Right ventricle myocardium inferior (tissue), 1 donor: ENCODE measurements around the gene CDH15. TPM values are rescaled to one million over a fixed set of nuclear protein-coding genes. Genes with fewer than 3 reads are reported as not detected.
A peak's percentile ranks its signal among the peaks of the same experiment; 100 is the strongest.

Source experiments
- ATAC-seq: fragments of 200-7000 bp; cut with Tn5 transposase; one replicate; pipeline ENCODE4 v1.9.1; 2020; ENCODE audit warnings: mild to moderate bottlenecking, moderate library complexity
- DNase-seq: peaks from one replicate; pipeline ENCODE4 v3.0.0; 2021; ENCODE audit errors: missing footprints
- intact Hi-C: fragments of 100-400 bp; cut with DNase I; formaldehyde crosslinking; loops from one replicate; pipeline ENCODE4 v1.11.0; 2022
- long read RNA-seq: library from polyadenylated mRNA; unstranded; transcript quantifications from one replicate; pipeline ENCODE4 v2.0.0, GENCODE V29; 2021
- total RNA-seq: library from RNA; stranded (reverse); fragmentation: NEBNext Ultra II Directional; extraction: Animal tissue kit (Norgen Biotek cat#: 25700); gene quantifications from one replicate; pipeline ENCODE4 v1.2.1, GENCODE V29; 2021
- donor health status: DM: no; HTN: yes; CAD: no; lungs with severe emphysema.

CDH15 gene, protein sequence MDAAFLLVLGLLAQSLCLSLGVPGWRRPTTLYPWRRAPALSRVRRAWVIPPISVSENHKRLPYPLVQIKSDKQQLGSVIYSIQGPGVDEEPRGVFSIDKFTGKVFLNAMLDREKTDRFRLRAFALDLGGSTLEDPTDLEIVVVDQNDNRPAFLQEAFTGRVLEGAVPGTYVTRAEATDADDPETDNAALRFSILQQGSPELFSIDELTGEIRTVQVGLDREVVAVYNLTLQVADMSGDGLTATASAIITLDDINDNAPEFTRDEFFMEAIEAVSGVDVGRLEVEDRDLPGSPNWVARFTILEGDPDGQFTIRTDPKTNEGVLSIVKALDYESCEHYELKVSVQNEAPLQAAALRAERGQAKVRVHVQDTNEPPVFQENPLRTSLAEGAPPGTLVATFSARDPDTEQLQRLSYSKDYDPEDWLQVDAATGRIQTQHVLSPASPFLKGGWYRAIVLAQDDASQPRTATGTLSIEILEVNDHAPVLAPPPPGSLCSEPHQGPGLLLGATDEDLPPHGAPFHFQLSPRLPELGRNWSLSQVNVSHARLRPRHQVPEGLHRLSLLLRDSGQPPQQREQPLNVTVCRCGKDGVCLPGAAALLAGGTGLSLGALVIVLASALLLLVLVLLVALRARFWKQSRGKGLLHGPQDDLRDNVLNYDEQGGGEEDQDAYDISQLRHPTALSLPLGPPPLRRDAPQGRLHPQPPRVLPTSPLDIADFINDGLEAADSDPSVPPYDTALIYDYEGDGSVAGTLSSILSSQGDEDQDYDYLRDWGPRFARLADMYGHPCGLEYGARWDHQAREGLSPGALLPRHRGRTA
- total RNA-seq = not detected
- long read RNA-seq = 0 reads

DNA sequence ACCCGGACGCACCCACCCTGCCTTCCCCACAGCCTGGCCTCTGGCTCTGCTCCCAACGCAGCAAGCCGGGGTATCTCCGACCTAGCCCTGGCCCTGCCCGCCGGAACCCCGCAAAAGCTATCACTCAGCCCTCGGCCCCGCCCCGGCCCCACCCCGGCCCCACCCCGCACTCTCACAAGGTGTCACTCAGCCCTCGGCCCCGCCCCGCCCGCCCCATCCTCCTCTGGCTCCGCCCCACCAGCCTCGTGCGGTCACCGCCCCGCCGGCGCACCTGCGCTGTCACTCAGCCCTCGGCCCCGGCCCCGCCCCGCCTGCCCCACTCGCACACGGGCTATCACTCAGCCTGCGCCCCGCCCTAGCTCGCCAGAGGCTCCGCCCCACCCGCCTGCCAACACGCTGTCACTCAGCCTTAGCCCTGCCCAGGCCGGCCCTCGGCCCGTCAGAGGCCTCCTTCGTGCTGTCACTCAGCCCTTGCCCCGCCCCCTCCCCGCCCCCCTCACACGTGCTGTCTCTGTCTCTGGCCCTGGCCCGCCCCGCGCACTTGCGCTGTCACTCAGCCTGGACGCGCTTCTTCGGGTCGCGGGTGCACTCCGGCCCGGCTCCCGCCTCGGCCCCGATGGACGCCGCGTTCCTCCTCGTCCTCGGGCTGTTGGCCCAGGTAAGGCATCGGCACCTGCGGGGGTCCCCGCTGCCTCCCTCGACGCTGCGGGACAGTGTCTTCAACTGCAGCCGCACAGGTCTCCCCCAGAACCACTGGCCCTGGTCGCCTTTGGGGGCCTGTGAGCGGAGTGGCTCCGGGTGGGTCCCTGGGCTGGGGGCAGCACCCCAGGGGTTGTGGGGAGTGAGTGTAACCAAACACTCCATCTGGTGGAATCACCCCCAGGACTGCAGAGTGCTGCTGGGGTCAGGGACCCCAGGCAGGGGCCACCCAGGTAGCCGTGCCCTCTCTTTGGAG is at the start of gene CDH15:
Gene CDH15, plus strand, starts transcription at position 533 of the 955 bp plus-strand sequence. Its CDS starts 84 bp downstream, at position 617.
- peak; percentile 94 for ATAC-seq
- intact Hi-C loops = loop anchor here (5.0 kb wide), 1 partner anchor 359 kb away; the partner anchor contains the start of gene APRT
- peak; percentile 95 for DNase-seq

DNA sequence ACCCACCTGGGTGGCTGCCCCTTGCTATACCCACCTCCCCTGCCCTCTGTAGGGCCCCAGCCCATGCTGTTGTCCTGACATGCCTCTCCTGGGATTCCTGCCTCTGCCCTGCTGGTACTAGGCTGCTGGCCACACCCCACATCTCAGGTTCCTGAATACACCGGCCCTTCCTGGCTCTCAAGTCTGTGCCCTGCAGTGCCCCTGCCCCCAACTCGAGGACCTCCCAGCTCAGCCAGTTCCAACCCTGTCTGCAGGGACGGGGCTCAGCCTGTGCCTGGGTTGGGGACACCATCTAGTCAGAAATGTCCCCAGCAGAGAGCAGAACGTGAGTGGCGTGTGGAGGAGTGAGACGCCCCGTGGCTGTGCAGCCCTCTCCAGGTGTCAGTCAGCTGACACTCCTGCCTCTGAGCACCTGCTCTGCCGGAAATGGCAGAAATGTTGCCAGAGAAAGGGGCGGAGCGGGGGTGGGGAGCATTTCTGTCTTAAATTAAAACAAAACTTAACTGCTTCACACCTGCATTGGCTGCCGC is 49.2 kb upstream of the CDH15 start:
- no peak for ATAC-seq
- intact Hi-C loops = no loop called here
- peak; percentile 53 for DNase-seq

DNA sequence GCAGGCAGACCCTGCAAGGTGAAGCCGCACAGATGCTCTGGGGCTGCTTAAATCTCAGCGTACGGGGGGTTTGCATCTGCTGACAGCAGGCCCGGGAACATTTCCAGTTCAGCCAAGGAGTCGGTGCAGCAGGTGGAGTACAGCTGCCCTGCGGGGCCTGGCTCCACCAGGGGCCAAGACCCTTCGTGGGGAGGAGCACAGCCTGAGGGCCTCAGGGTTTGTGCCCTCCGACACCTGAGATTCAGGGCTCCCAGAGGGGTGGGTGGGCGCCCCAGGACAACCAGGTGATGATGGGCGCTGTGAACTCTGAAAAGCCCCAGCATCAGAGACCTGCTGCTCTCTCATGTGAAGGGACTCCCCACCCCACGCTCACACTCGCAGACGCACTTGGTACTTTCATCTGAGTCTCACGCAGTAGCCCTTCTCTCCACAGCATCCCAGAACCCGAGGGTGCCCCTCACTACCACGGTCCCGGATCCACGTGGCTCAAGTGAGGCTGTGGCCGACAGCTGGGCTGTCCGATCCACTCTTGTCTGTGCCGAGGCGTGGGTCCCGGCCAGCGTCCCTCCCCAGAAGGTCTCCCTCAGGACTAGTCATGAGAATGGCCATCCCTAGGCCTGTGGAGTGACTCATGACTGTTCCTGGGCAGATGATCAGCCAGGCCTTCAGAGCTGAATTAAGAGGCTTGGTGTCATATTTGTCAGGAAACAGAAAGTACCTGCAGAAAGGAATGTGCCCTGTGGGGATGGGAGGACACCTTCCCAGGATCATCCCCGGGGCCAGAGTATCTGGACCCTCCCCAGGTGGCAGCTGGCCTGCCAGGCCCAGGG is 48.3 kb upstream of the CDH15 start:
- DNase-seq = peak; percentile 27
- peak; percentile 17 for ATAC-seq
- intact Hi-C loops = no loop called here

DNA sequence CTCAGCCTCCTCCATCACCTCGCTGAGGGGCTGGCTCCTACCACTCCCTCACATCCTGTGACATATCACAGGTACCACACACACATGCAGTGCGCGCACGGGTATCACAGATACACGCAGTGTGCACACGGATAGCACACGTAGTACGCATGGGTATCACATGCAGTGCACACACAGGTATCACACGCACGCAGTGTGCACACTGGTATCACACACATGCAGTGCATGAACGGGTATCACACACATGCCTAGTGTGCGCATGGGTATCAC is 47.8 kb upstream of the CDH15 start:
- peak; percentile 49 for DNase-seq
- intact Hi-C loops = no loop called here
- ATAC-seq = no peak

DNA sequence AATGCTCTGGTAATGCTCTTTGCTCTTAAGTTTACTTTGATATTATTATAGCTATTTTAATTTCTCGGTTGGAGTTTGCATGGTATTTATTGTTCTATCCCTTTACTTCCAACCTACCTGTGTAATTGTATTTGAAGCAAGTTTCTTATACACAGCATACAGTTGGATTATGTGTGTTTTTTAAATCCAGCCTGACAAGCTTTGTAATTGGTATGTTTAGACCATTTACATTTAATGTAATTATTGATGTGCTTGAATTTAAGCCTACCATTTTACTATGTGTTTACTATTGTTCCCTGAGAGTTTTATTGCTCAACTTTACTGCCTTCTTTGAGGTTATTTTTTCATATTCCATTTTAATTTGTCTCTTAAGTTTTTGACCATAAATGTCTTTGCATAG is 42.2 kb upstream of the CDH15 start:
- intact Hi-C loops = no loop called here
- ATAC-seq (no peak), DNase-seq (no peak)

DNA sequence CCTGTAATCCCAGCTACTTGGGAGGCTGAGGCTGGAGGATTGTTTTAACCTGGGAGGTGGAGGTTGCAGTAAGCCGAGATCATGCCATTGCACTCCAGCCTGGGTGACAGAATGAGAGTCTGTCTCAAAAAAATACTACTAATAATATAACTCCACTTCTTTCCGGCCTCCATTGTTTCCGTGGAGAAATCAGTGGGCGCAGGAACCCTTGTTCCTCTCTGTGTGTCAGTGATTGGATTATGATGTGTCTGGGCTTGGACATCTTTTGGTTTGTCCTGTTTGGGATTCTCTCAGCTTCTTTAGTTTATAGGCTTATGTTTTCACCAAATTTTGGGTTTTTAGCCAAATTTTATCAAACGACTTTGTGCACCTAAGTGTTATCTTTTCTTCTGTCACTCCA is 41.1 kb upstream of the CDH15 start:
- intact Hi-C loops = no loop called here
- DNase-seq (no peak), ATAC-seq (no peak)

DNA sequence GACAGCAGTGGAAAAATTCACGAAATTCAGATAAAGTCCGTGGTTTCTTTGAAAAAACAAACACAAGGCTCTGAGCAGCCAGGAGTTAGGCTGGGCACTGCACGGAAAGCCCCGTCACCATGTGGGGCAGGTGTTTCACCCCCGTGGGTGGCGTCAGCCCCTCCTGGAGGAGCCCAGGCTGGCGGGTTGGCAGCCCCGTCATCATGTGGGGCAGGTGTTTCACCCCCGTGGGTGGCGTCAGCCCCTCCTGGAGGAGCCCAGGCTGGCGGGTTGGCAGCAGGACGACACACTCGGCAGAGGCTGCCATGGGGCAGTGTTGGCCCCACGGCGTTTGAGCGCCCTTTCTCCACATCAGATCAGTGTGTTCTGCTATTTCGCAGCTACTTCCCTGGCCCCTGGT is 39.8 kb upstream of the CDH15 start:
- intact Hi-C loops = no loop called here
- no peak for DNase-seq
- ATAC-seq = no peak

DNA sequence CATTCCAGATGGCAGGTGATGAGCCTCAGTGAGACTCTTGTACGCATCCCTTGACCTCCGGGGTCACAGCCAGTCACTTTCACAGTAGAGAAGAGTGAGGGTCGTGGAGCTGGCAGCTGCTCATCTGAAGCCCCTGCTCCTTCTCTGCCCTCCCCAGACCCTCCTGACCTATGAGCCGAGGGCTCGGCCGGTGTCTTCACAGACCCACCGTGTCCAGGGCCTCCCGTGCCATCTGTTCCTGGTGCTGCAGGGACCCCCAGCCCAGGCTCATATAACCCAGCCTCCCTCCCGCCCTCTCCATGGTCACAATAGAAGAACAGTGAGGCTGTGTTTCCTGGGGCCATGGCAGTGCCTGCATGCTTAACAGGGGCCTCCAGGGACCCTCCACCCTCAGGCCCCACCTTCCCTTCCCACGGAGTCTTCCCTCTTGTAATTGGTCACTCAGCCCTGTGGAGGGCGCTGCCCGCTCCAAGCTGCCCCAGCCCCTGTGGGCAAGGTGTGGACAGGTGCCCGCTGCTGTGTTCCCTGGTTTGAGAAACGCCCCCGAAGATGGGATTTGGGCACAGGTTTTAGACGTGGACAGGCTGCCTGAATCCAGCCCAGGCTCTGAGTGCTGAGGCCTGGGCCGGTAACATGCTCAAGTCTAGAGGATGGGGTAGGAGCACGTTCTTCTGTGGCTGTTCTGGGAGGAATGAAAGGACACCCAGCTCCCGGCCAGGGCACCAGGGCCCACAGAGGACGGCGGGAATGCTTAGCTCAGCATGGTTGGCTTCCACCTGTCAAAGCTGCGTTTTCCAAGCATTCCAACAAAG is 39.1 kb upstream of the CDH15 start:
- ATAC-seq (no peak), DNase-seq (no peak)
- intact Hi-C loops = no loop called here

DNA sequence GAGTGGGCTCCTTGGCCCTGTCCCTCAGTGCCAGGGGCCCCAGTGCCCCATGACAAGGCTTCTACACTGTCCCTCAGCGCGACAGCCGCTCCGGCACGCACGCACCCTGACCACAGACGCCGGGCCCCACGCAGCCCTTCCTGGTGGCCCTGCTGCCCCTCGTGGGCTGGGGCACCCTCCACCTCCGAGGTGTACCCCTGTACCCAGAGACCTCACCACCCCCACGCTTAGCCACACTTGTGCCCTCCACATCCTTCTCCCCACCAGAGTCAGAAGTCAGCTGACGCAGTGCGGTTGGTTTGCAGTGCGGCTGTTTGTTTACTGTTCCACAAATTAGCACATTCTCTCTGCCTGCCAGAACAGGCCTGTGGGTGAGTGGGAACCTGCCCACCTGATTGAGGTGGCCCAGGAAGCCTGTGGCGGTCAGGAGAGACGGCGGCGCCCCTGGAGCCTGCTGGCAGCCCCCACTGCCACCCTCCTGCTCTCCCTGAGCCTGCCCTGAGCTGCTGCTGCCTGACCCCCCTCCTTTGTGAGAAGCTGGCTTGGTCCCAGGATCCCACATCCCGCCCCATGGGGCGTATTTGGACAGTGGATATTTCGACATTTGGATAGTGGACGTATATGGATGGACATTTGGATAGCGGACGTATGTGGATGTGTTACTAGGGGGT is 38.0 kb upstream of the CDH15 start:
- intact Hi-C loops = no loop called here
- no peak for ATAC-seq
- no peak for DNase-seq

DNA sequence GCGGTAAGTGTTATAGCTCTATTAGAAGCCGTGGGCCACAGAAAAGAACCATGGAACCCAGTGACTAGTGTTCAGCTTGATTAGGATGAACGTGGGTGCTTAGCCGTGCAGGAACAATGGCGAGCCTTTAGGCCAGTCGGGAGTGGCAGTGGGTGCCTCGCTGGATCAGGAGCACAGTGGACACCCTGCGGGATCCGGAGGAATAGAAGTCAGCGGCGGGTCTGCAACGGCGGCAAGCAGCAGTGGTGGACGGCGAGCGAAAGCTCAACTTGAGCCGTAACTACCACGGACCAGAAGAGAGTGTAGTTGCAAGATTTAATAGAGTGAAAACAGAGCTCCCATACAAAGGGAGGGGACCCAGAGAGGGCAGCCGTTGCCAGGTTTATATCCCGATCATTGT is 37.3 kb upstream of the CDH15 start:
- intact Hi-C loops = no loop called here
- no peak for ATAC-seq
- DNase-seq = no peak

DNA sequence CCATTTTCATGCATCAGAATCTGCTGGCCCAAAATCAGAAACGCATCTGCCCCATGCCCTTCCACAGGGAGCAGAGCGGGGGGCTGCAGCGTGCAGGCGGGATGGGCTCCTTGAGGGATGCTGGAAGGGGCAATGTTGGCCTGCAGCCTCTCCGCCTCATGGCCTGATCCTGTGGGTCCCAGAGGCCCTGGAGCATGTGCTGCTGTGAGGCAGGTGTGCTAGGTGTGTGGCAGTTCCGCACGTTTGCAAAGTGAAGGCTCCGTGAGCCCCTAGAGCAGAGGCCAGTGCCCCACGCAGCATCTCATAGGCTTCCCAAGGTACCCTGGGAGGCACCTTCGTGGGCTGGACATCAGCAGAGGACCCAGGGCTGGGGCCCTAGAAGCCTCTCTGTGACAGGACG is 36.4 kb upstream of the CDH15 start:
- intact Hi-C loops = no loop called here
- ATAC-seq (no peak), DNase-seq (no peak)

DNA sequence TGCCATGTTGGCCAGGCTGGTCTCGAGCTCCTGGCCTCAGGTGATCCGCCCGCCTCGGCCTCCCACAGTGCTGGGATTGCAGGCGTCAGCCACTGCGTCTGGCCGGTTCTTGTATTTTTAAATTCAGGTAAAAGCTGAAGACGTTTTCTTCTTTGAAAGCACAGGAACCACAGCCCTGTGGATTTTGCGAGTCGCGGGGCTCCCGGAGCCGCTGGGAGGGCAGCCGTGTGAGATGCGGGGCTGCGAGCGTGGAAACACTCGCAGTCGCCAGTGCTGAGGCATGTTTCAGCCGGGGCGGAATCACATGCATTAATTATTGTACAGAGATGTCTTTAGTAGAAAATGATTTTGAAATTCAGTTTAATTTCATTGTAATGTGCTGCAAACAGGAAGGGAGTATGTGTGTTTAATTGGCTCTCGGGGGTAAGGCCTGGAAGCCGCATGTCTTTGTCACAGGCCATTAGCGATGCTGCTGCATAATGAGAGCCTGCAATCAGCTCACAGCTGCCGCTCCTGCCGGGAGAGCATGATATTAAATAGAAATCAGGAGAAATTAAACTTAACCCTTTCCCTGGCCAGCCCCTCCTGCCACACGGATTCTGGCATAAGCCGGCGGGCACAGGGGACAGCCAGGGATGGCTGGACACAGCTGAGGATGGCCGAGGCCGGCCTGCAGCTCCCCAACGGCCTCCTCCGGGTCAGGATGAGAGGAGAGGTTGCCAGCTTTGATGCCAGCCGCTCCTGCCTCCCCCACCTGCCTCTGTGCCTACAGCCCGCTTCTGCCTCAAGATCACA is 35.4 kb upstream of the CDH15 start:
- ATAC-seq = no peak
- intact Hi-C loops = no loop called here
- no peak for DNase-seq

DNA sequence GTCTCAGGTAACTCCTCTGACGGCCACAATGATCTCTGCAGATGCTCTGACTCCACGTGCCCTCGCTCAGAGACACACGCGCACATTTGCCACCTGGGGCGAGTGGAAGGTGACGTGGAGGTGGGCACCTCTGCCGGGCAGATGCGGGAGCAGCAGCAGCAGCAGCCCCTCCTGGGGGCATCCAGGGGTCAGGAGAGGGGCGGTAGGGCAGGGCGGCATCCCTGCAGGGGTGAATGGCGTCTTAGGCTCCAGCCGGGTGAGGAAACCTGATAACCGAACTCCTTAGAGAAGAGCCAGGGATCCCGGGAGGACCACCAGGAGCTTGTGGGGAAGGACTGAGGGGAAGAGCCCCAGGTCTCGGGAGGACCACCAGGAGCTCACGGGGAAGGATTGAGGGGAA is 34.6 kb upstream of the CDH15 start:
- ATAC-seq (no peak), DNase-seq (no peak)
- intact Hi-C loops = no loop called here

DNA sequence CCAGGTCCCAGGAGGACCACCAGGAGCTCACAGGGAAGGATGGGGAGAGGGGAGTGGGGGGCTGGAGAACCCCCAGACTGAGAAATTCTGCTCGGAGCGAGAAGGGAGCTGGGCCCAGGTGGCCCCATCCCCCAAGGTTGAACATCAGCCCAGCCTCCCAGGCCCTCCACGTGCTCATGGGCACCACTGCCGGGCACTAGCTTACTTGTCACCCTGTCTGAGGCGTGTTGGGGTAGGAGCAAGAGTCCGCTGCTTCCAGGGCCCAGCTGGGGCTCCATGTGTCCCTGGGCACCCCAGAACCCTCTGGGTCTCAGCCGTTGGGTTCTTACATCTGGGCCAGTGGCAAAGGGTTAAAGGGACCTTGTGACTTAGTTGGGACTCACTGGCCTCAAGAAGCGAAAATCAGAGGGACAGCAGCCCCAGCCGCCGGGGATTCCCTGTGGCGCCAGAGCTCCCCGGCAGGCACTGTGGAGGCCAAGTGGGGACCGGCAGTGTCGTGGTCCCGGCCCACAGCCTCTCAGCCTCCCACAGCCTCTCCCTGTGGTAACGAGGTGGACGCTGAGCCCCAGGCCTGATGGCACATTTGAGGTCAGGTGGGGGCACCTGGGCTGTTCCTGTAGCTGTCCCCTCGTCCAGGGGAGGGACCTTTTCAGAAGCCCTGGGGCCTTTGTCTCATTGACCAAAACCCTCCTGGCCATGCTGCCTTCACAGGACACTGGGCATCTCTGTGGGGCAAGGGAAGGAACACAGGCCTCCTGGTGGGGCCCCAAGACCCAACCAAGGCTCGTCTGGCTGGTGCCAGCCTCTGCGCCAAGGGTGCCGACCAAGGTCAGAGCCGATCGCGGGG is 33.7 kb upstream of the CDH15 start:
- ATAC-seq (no peak), DNase-seq (no peak)
- intact Hi-C loops = no loop called here

DNA sequence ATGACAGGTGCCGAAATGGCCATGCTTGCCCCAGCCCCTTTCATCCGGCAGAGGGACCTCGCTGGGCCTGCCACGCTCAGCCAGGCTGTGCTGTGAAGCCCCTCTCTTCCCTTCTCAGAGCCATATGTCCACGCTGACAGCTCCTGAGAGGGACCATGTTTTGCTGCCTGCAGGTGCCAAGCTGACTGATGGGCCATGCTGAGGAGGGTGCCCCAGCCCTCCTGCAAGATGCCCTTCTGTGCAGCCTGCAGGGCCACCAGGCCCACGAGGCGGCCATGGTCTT is 33.1 kb upstream of the CDH15 start:
- ATAC-seq = no peak
- peak; percentile 51 for DNase-seq
- intact Hi-C loops = no loop called here
